ENCODE data around the gene DNAJA2. TPM values are rescaled to one million over a fixed set of nuclear protein-coding genes. Genes with fewer than 3 reads are reported as not detected.

Gene DNAJA2
- total RNA-seq (2012; rRNA removed), result 53.9 and 109 TPM in 2 replicates
- polyA plus RNA-seq (2012; rRNA removed), result 13.1 and 18.6 TPM in 2 replicates
- 2.8 and 3.6 TPM in 2 replicates for polyA plus RNA-seq (2012; cell fraction: cytosol; rRNA removed)
- 1.5 and 9.1 TPM in 2 replicates for polyA plus RNA-seq (2012; cell fraction: nucleus; rRNA removed; ENCODE audit: low replicate concordance)
- Bru-seq, nascent RNA, result percentile 89 among the genes with signal in this experiment
- BruChase-seq, experiment 1, labeled RNA remaining after a 6-hour chase, result percentile 90 among the genes with signal in this experiment
- BruChase-seq, experiment 2, labeled RNA remaining after a 2-hour chase, result percentile 85 among the genes with signal in this experiment
- long read RNA-seq, transcript DNAJA2-201 (9 exons, 3,122 nt), result major isoform, 149 of 157 reads
- long read RNA-seq, partial matches to known transcripts, result 6 of 157 reads
- long read RNA-seq, other reads (novel, unspliced or antisense), result 2 of 157 reads

DNA sequence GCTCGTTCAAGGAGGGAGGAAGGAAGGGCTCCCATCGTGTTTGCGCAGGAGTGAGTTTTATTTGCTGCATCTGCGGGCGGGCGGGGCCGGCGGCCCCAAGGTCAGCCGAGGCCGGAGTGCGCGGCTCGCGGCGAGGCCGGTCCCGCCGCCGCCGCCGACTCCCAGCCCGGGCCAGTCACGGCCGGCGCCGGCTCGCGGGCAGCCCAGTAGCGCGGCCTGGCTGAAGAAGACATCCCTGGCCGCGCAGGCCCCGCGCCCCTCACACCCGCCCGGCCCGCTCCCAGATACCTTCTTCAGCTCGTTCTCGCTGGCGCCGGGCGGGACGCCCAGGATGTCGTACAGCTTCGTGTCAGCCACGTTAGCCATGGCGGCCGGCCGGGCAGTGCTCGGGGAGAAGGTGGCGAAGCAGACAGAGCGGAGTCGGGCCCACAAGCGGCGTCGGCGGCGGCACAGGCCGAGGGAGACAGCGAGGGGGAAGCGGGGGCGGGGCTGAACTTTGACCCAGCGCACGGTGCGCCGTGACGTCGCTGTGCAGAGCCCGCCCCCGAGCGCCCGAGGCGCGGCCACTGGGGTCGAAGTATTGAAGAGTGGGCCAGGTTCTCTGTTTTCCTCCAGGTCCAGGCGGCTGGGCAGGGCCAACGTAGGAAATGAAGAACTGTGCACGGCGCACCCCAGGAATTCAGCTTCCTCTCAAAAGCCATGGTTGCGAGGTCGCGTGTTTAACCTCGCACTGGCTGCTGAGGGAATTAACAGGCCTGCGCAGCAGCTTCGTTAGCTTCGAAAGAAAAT lies at the start of gene DNAJA2:
TSS of gene DNAJA2 (minus strand) at position 468 of the 789 bp plus-strand sequence. CDS start at position 366, 102 bp downstream.
- Histone ChIP-seq H3K36me3 (ENCODE audit: control insufficient read depth, insufficient read depth, low read length) (peaks cover 16% of the 10 kb centered on the region), H3K4me1 (ENCODE audit: control insufficient read depth, insufficient read depth, low read length) (peaks cover 8% of the 10 kb centered on the region), H3K4me3 (ENCODE audit: insufficient read depth, low read depth, low read length) (peak within 1 kb of the TSS; percentile 91), H3K4me2 (ENCODE audit: low read depth, low read length) (peak within 1 kb of the TSS; percentile 100), H3K18ac (ENCODE audit: low read depth, low read length) (peak within 1 kb of the TSS; percentile 70; the same call in 1 of the 2 replicates), H3K56ac (ENCODE audit: extremely low read depth, insufficient read depth, low read length) (peak within 1 kb of the TSS; percentile 80), H3K27me3 (ENCODE audit: control insufficient read depth, insufficient read depth, low read length) (no peaks in the 10 kb centered on the region), H2BK5ac (ENCODE audit: low read depth, low read length, poor library complexity, severe bottlenecking) (peak within 1 kb of the TSS; percentile 90), H4K5ac (ENCODE audit: low read depth, low read length) (peak within 1 kb of the TSS; percentile 97), H3K9me3 (ENCODE audit: control insufficient read depth, insufficient read depth, low read length) (no peaks in the 10 kb centered on the region), H4K91ac (ENCODE audit: insufficient read depth, low read depth, low read length) (peak within 1 kb of the TSS; percentile 94), H3K27ac (ENCODE audit: insufficient read depth, low read length) (peak within 1 kb of the TSS; percentile 97), H3K79me1 (ENCODE audit: low read depth in 1 of 2, low read length in 2 of 2) (peaks cover 13 to 36% of the 10 kb centered on the region in 2 experiments), H2BK20ac (ENCODE audit: low read depth, low read length) (no peak within 1 kb of the TSS), H3K9ac (ENCODE audit: low read depth, low read length) (peak within 1 kb of the TSS; percentile 98), H4K8ac (ENCODE audit: low read depth in 2 of 2, low read length in 2 of 2) (peak within 1 kb of the TSS; percentile 93 to 100), H2AK5ac (ENCODE audit: low read depth, low read length) (peak within 1 kb of the TSS; percentile 82), H2BK15ac (ENCODE audit: low read depth, low read length) (no peak within 1 kb of the TSS), H3K23ac (ENCODE audit: low read depth, low read length) (peak within 1 kb of the TSS; percentile 87), H3K4ac (ENCODE audit: low read depth, low read length) (peak within 1 kb of the TSS; percentile 96), H4K20me1 (ENCODE audit: insufficient read depth, low read length) (peaks cover 31% of the 10 kb centered on the region), H2BK120ac (ENCODE audit: low read depth, low read length) (no peak within 1 kb of the TSS; the same call in 1 of the 2 replicates), H2AFZ (replicated peaks; ENCODE audit: low read length, poor library complexity) (peak within 1 kb of the TSS; percentile 99), H3K14ac (replicated peaks; ENCODE audit: low read depth, low read length) (peak within 1 kb of the TSS; percentile 98), H2AK9ac (replicated peaks; ENCODE audit: low read depth, low read length, poor library complexity) (peak within 1 kb of the TSS; percentile 90), H3K9me1 (ENCODE audit: insufficient read depth, low read length) (peaks cover 7% of the 10 kb centered on the region)
- no TSS peak for BruUV-seq (replicated peaks)
- dilution Hi-C loops (cut with HindIII; ENCODE audit: low sequenced_read_pairs, unreplicated experiment) (no loop called here), in situ Hi-C loops (cut with MboI; ENCODE audit: low sequenced_read_pairs) (no loop called here), intact Hi-C loops (cut with micrococcal nuclease) (no loop called here)
- DNase-seq (peak; percentile 84), ATAC-seq (ENCODE audit: low read depth) (peak; percentile 98)
- ChIA-PET CTCF (no interaction called here), POLR2A (ENCODE audit: unreplicated experiment) (interaction anchor here (0.6 to 0.7 kb wide), 2 partner anchors 204 to 831 kb away, joined by 3 to 4 read pairs; no protein-coding TSS in a partner anchor)
- WGBS, 2 experiments (ENCODE audit: extremely low coverage in 2 of 2, insufficient read length in 1 of 2), result 1% methylated on average over 18 of the region's 86 CpGs; no CpG with 5 or more reads in 1 of the 2 experiments
- no peak for TF ChIP-seq NFE2L2 (IDR thresholded peaks at IDR 0.05; ENCODE audit: low read depth, low read length)
- TF ChIP-seq POLR2A (IDR thresholded peaks at IDR 0.05; ENCODE audit: low read depth, low read length), result peak; percentile 73; the same call in 1 of the 2 replicates
- TF ChIP-seq MAFK (IDR thresholded peaks at IDR 0.05; ENCODE audit: low read depth, low read length), result no peak
- TF ChIP-seq MXI1 (IDR thresholded peaks at IDR 0.05; ENCODE audit: borderline replicate concordance, low read depth, low read length), result peak; percentile 49; the same call in 1 of the 2 replicates
- no peak for TF ChIP-seq RAD21 (IDR thresholded peaks at IDR 0.05; ENCODE audit: low read length)
- TF ChIP-seq CHD1 (IDR thresholded peaks at IDR 0.05; ENCODE audit: low read depth, low read length), result no peak
- peak; percentile 38; the same call in 1 of the 2 replicates for TF ChIP-seq MAZ (IDR thresholded peaks at IDR 0.05; ENCODE audit: borderline replicate concordance, low read depth, low read length)
- TF ChIP-seq CTCF (conservative IDR thresholded peaks at IDR 0.05; ENCODE audit: low read depth, low read length), result 0 out of 2 replicates have a peak, but pooled peaks have one; percentile 2
